Esophagus muscularis mucosa (tissue), 4 donors: ENCODE measurements around the gene MCTP2.

ENCODE experiments used
- EP300 ChIP-seq: sonication (generic); formaldehyde crosslinking; IDR thresholded peaks from one replicate; pipeline ENCODE4 v1.6.1; 2017; ENCODE audit warnings: antibody characterized with exemption
- POLR2A ChIP-seq: fragments of 450-650 bp; IDR thresholded peaks from one replicate; pipeline ENCODE4 v1.6.1; 2017; ENCODE audit warnings: antibody characterized with exemption, moderate library complexity, mild to moderate bottlenecking, low read depth
- POLR2AphosphoS5 ChIP-seq, 2 donors: sonication (generic); formaldehyde crosslinking; IDR thresholded peaks; one replicate each; pipeline ENCODE4 v1.6.1; 2017; ENCODE audit warnings: antibody characterized with exemption in 2 of 2
- TF ChIP-seq, protein P1 (sequence below), 3 experiments: fragments of 200-600 bp in 2 of 3; fragments of 450-650 bp in 1 of 3; sonication (generic) in 2 of 3; IDR thresholded peaks; one replicate each; pipeline ENCODE4 v1.5.1; 2017 to 2019; ENCODE audit warnings: antibody characterized with exemption in 3 of 3, mild to moderate bottlenecking in 2 of 3, moderate library complexity in 1 of 3

DNA sequence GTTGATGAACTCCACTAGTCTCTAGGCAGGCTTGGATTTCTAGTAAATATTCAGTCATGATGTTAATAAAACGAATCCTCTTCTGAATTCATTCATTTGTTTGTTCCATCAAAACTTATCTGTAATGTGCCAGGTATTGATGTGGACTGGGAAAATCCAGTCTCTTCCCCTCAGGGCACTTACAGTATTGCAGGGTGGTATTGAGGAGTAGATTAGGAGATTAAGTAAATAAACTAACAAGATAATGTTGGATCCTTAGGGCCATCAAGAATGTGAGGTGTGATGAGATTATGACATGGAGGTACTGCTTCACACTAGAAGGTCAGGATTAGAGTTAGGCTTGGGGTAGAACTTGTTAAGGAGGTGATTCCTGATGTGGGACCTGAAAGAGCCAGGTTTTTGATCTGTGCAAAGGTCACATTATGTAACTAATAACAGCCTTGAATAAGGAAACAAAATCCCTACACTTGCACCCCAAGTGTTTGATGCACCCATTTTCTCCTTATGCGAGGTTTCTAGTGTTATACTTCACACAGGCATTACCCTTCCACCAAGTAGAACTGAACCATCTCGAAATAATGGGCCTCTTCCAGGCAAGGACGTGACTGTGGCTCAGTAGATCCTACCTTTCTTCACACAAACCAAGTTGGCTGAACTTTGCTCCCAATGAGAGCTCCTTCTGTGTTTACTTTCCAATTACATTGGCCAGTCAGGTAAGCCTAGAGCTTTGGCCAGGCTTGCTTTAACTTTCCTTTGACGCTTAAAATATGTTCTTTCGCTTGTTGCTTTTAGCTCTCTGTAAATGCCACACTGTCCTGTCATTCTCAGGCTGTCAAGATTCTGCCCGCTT is 16.7 kb downstream of the MCTP2 start:
- TF ChIP-seq, protein P1, sequence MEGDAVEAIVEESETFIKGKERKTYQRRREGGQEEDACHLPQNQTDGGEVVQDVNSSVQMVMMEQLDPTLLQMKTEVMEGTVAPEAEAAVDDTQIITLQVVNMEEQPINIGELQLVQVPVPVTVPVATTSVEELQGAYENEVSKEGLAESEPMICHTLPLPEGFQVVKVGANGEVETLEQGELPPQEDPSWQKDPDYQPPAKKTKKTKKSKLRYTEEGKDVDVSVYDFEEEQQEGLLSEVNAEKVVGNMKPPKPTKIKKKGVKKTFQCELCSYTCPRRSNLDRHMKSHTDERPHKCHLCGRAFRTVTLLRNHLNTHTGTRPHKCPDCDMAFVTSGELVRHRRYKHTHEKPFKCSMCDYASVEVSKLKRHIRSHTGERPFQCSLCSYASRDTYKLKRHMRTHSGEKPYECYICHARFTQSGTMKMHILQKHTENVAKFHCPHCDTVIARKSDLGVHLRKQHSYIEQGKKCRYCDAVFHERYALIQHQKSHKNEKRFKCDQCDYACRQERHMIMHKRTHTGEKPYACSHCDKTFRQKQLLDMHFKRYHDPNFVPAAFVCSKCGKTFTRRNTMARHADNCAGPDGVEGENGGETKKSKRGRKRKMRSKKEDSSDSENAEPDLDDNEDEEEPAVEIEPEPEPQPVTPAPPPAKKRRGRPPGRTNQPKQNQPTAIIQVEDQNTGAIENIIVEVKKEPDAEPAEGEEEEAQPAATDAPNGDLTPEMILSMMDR (IDR thresholded peaks at IDR 0.05): no peak
- TF ChIP-seq POLR2A (no peak), POLR2AphosphoS5 (IDR thresholded peaks at IDR 0.05) (no peak), EP300 (no peak)
